Measurements from ENCODE around the gene TMEM44.

TMEM44 gene

DNA sequence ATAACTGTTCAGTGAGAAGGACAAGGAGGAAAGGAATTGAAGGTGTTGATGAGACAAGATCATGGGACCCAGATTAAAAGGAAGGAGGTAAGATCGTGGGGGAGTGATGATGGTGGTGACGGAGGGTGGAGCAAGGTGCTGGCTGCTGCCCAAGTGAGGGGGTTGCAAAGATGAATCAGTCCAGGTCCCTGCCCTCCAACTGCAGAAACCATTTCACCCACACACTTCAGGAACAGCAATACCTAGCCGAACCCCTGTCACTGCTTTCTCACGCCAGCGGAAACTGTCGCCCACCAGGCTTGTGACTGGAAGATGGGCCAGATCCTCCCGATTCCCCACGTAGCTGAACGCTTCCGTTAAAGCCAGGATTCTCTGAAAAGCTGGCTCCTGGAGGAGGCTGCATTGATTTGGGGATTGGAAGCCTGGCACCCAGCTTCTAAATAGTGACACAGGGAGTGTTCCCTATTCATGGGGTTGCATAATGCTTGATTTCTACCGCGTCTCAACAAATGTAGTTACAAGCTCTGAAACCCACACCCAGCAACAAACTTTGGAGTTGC, 41.9 kb upstream of the TMEM44 start:
- TF ChIP-seq, protein P1, sequence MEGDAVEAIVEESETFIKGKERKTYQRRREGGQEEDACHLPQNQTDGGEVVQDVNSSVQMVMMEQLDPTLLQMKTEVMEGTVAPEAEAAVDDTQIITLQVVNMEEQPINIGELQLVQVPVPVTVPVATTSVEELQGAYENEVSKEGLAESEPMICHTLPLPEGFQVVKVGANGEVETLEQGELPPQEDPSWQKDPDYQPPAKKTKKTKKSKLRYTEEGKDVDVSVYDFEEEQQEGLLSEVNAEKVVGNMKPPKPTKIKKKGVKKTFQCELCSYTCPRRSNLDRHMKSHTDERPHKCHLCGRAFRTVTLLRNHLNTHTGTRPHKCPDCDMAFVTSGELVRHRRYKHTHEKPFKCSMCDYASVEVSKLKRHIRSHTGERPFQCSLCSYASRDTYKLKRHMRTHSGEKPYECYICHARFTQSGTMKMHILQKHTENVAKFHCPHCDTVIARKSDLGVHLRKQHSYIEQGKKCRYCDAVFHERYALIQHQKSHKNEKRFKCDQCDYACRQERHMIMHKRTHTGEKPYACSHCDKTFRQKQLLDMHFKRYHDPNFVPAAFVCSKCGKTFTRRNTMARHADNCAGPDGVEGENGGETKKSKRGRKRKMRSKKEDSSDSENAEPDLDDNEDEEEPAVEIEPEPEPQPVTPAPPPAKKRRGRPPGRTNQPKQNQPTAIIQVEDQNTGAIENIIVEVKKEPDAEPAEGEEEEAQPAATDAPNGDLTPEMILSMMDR (conservative IDR thresholded peaks at IDR 0.05; ENCODE audit: low read depth, low read length) = no peak
- DNase-seq (ENCODE audit: low read depth) = no peak
- peak overlapping the region; percentile 8 for H3K4me3 ChIP-seq (ENCODE audit: low read depth, low read length)

DNA sequence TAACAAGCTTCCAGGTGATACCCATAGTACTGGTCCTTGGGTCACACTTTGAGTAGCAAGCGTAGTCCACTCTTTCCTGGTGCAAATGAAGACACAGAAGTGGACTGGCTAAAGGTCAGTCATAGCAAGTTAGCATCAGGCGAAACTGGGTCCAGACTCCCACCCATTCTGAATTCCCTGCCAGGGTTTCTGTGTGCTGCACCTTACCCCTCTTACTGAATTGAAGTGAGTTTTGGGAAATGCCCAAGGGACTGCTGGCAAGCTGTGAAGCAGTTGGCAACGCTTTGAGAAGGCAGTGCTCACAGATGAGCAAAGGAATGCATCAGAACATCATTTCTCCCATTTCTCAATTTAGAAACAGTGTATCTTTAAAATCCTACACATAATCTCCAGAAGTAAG, 40.5 kb upstream of the TMEM44 start:
- DNase-seq (ENCODE audit: low read depth) = no peak
- TF ChIP-seq, protein P1 (conservative IDR thresholded peaks at IDR 0.05; ENCODE audit: low read depth, low read length) = no peak
- no peak overlapping the region for H3K4me3 ChIP-seq (ENCODE audit: low read depth, low read length)

DNA sequence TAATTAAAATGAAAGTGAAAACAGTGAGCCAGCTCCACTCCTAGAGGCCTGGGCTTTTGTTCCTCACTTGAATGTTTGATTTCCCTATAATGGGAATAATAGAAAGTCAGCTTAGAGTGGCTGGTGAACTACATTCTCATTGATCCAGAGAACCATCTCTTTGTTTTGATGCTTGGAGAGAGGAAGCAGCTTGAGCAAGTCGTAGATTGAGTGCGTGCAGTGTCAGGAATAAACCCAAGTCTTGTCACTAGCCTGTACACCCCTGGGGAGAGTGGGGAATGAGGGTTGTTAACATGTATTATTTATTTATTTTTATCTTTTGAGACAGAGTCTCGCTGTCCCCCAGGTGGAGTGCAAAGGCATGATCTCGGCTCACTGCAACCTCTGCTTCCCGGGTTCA, 39.7 kb upstream of the TMEM44 start:
- TF ChIP-seq, protein P1 (conservative IDR thresholded peaks at IDR 0.05; ENCODE audit: low read depth, low read length) = no peak
- H3K4me3 ChIP-seq (ENCODE audit: low read depth, low read length) = peak overlapping the region; percentile 86
- no peak for DNase-seq (ENCODE audit: low read depth)

DNA sequence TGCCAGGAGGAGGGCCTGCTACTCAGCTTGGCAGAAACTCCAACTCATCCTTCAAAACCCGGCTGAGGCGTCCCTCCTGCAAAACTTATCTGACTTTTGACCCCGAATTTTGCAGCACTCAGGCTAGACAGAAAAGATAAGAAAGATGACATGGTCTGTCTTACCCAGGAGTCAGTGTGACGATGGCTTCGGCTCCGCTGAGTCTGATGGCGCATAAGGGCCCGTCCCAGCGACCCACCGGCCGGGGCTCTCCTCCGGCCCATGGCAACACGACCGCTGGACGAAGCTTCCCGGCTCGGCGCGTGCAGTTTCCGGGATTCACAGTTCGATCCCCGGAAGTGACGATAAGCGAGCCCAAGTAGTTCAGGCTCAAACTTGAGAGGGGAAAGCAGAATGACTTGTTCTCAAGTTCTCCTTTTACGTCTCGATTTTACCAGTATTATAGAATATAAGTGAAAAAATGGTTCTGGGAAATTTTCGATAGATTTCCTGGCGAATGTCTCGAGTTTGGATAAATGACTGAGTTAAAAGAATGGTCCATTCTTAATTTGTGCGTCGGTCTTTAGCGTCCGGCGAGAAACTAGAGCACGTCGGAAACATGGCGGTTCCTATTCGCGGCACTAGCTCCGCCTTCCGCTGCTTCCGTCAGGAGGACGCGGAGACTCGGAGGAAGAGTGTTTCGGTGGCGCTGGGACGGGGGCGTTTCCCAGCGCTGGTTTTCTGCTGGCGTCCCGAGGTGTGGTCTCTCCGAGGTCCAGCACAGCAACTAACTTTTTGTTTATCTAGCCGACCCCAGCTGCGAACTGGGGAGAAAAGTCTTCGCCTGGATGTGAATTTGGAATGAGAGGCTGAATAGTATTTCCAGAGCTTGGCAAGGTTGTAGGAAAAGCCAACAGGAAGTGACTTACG, 38.9 kb upstream of the TMEM44 start, which contains the start of gene LSG1:
Gene LSG1 (minus strand): TSS at position 292 of the 909 bp plus-strand sequence. CDS start 29 bp downstream, at position 263.
- TF ChIP-seq, protein P1 (conservative IDR thresholded peaks at IDR 0.05; ENCODE audit: low read depth, low read length) = no peak
- H3K4me3 ChIP-seq (ENCODE audit: low read depth, low read length) = peak within 1 kb of the TSS; percentile 86
- peak; percentile 98 for DNase-seq (ENCODE audit: low read depth)

DNA sequence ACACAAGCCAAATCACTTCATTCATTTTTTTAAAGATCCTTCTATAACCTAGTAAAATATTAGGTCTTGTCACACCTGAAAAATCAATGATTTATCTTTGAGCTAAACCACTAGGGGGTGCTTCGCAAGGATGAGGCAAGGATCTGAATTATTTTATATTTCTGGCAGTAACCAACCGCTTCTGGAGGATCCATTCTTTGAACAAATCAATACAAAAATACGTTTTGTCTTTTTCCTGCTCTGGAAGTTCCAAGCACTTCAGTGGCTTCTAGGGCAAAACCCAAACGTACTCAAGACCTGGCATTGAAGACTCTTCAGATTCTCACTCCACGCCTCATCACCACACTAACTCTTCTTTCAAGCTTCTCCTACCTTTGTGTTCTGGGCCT, 38.3 kb upstream of the TMEM44 start:
- TF ChIP-seq, protein P1 (conservative IDR thresholded peaks at IDR 0.05; ENCODE audit: low read depth, low read length) = peak; percentile 69
- DNase-seq (ENCODE audit: low read depth) = peak; percentile 73
- peak overlapping the region; percentile 86 for H3K4me3 ChIP-seq (ENCODE audit: low read depth, low read length)

DNA sequence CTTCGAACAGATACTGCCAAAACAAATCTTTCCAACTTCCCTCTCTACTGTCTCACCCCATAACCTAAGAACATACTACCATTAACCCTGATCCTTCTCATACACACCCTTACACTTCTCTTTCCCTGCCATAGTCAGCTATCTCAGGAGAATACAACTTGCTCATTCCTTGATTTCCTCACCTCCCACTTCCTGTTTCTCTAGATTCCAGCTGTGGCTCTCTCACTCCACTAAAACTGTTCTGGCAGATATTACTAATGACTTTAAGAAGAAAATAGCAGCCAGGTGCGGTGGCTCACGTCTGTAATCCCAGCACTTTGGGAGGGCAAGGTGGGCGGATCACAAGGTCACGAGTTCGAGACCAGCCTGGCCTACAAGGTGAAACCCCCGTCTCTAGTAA, 34.1 kb upstream of the TMEM44 start:
- no peak for DNase-seq (ENCODE audit: low read depth)
- TF ChIP-seq, protein P1 (conservative IDR thresholded peaks at IDR 0.05; ENCODE audit: low read depth, low read length) = no peak

More for the DNA sequence above, 34.1 kb upstream of the TMEM44 start:
- no peak overlapping the region for H3K4me3 ChIP-seq (ENCODE audit: low read depth, low read length)
